HepG2 (cell line): ENCODE measurements around the gene HYOU1. TPM values are rescaled to one million over a fixed set of nuclear protein-coding genes. Genes with fewer than 3 reads are reported as not detected.

Source experiments
- AGO1 ChIP-seq: fragments of 200-400 bp; formaldehyde crosslinking; IDR thresholded peaks from 2 replicates; pipeline ENCODE4 v1.6.1; 2017; ENCODE audit warnings: mild to moderate bottlenecking, low read depth, low read length, moderate library complexity; ENCODE audit not compliant: poor library complexity, severe bottlenecking
- HNRNPK ChIP-seq: fragments of 200-400 bp; formaldehyde crosslinking; IDR thresholded peaks from 2 replicates; pipeline ENCODE4 v1.6.1; 2018; ENCODE audit warnings: low read length, low read depth, moderate library complexity, mild to moderate bottlenecking; ENCODE audit not compliant: poor library complexity, severe bottlenecking
- NR2C2 ChIP-seq: sonication (generic); formaldehyde crosslinking; IDR thresholded peaks from 2 replicates; pipeline ENCODE4 v1.4.0; 2020; ENCODE audit warnings: missing genetic modification reagents, mild to moderate bottlenecking, moderate library complexity, borderline replicate concordance
- RBM22 ChIP-seq: fragments of 200-400 bp; formaldehyde crosslinking; optimal IDR thresholded peaks from 2 replicates; pipeline ENCODE3; 2017; ENCODE audit warnings: mild to moderate bottlenecking, low read length, moderate library complexity
- REPIN1 ChIP-seq: sonication (generic); formaldehyde crosslinking; IDR thresholded peaks from 2 replicates; pipeline ENCODE4 v1.8.0; 2022; ENCODE audit warnings: missing genetic modification reagents, low read depth, mild to moderate bottlenecking, borderline replicate concordance
- ZNF160 ChIP-seq: sonication (generic); formaldehyde crosslinking; IDR thresholded peaks from 2 replicates; pipeline ENCODE4 v1.8.0; 2022; ENCODE audit warnings: mild to moderate bottlenecking, inconsistent platforms, missing genetic modification reagents
- ZNF253 ChIP-seq: sonication (generic); formaldehyde crosslinking; IDR thresholded peaks from 2 replicates; pipeline ENCODE4 v1.8.0; 2022; ENCODE audit warnings: mild to moderate bottlenecking, missing genetic modification reagents, borderline replicate concordance
- ZNF33A ChIP-seq: sonication (generic); formaldehyde crosslinking; IDR thresholded peaks from 2 replicates; pipeline ENCODE4 v1.5.1; 2020; ENCODE audit warnings: missing genetic modification reagents, mild to moderate bottlenecking, moderate library complexity, borderline replicate concordance
- ZNF652 ChIP-seq: IDR thresholded peaks from 2 replicates; pipeline ENCODE4 v1.6.1; 2016; ENCODE audit warnings: low read depth, borderline replicate concordance
- ZSCAN21 ChIP-seq: sonication (generic); formaldehyde crosslinking; IDR thresholded peaks from 2 replicates; pipeline ENCODE4 v1.8.0; 2022; ENCODE audit warnings: mild to moderate bottlenecking, missing genetic modification reagents, moderate library complexity, borderline replicate concordance
- ZSCAN30 ChIP-seq: sonication (generic); formaldehyde crosslinking; IDR thresholded peaks from 2 replicates; pipeline ENCODE4 v1.5.0; 2020; ENCODE audit warnings: mild to moderate bottlenecking, missing genetic modification reagents
- polyA plus RNA-seq, 8 experiments: library from polyadenylated mRNA; depleted of rRNA in 3 of 8; stranded (reverse) in 7 of 8; unstranded in 1 of 8; fragments of >200 nt; fragmentation: Illumina TruSeq in 4 of 8; extraction: Trizol in 4 of 8; gene quantifications; 2 replicates each; pipeline versions ENCODE4 v1.2.1 to v1.2.3, GENCODE V29; 2011 to 2016; ENCODE audit warnings: low read depth in 4 of 8, missing spikeins in 1 of 8, mixed read lengths in 1 of 8; ENCODE audit not compliant: insufficient read depth in 1 of 8
- total RNA-seq, 5 experiments: library from RNA; depleted of rRNA; stranded (reverse); fragments of >200 nt; fragmentation: Illumina TruSeq; extraction: Trizol; gene quantifications; 2 replicates each; pipeline ENCODE4 v1.2.3, GENCODE V29; 2016; ENCODE audit warnings: low read depth in 1 of 5
- TF ChIP-seq, protein P1 (sequence below): sonication (generic); formaldehyde crosslinking; IDR thresholded peaks from 2 replicates; pipeline ENCODE4 v1.4.0; 2020; ENCODE audit warnings: missing genetic modification reagents
- TF ChIP-seq, protein P2 (sequence below): IDR thresholded peaks from 2 replicates; pipeline ENCODE4 v1.6.1; 2016; ENCODE audit warnings: low read depth, control low read depth
- TF ChIP-seq, protein P3 (sequence below): sonication (generic); formaldehyde crosslinking; IDR thresholded peaks from 2 replicates; pipeline ENCODE4 v1.5.1; 2020; ENCODE audit warnings: mild to moderate bottlenecking, moderate library complexity, missing genetic modification reagents
- TF ChIP-seq, protein P4 (sequence below): sonication (generic); formaldehyde crosslinking; IDR thresholded peaks from 2 replicates; pipeline ENCODE4 v1.4.0; 2020; ENCODE audit warnings: missing genetic modification reagents
- TF ChIP-seq, protein P5 (sequence below): sonication (generic); formaldehyde crosslinking; IDR thresholded peaks from 2 replicates; pipeline ENCODE4 v1.4.0; 2020; ENCODE audit warnings: mild to moderate bottlenecking, missing genetic modification reagents, borderline replicate concordance

The HYOU1 gene
- total and polyA plus RNA-seq, 2 of the 13 experiments (the other 11 are each of a cell fraction or from before 2014, with no cell fraction given): 127 to 155 TPM

DNA sequence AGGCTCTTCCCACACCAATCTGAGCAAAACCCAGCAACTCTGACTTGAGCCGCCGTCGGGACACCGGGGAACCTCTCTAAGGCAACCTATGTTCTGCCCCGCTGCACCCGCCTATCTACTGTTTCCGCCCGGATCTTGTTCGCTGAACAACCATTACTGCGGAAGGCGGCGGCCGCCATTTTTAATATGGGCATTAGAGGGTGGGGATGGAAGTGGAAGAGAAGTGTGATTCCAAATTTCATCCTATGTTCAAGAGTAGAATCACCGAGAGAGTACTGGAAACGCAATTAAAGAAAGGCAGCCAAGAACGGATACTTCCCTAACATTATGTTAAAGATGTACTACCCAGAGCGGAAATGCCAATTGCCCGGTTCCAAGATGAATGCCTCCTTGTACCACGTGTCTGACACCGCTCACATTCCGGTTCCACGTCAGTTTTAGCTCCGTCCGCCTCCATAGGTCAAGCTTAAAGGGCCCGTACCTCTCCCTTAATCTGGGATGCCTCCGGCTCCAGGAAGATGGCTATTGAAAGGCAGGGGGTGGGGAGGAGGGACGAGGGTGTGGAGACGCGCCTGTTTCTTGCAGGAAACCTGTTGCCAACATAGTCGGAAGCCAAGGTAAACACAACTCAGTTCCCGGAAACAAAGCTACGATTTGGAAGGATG, 44.9 kb upstream of the HYOU1 start, which contains the start of gene DPAGT1 (continued):
- TF ChIP-seq HNRNPK (peak; percentile 31), ZNF33A (CRISPR knock-in tag) (no peak), ZNF253 (CRISPR knock-in tag) (no peak), RBM22 (no peak), AGO1 (no peak), ZNF160 (CRISPR knock-in tag) (no peak; the same call in 1 of the 2 replicates), ZSCAN30 (CRISPR knock-in tag) (no peak), ZSCAN21 (CRISPR knock-in tag) (peak; percentile 71), REPIN1 (CRISPR knock-in tag) (peak; percentile 45), ZNF652 (CRISPR knock-in tag) (peak; percentile 8; the same call in 1 of the 2 replicates), NR2C2 (CRISPR knock-in tag) (peak; percentile 93)
- TF ChIP-seq, protein P1, sequence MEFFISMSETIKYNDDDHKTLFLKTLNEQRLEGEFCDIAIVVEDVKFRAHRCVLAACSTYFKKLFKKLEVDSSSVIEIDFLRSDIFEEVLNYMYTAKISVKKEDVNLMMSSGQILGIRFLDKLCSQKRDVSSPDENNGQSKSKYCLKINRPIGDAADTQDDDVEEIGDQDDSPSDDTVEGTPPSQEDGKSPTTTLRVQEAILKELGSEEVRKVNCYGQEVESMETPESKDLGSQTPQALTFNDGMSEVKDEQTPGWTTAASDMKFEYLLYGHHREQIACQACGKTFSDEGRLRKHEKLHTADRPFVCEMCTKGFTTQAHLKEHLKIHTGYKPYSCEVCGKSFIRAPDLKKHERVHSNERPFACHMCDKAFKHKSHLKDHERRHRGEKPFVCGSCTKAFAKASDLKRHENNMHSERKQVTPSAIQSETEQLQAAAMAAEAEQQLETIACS (CRISPR knock-in tag): no peak
- TF ChIP-seq, protein P2, sequence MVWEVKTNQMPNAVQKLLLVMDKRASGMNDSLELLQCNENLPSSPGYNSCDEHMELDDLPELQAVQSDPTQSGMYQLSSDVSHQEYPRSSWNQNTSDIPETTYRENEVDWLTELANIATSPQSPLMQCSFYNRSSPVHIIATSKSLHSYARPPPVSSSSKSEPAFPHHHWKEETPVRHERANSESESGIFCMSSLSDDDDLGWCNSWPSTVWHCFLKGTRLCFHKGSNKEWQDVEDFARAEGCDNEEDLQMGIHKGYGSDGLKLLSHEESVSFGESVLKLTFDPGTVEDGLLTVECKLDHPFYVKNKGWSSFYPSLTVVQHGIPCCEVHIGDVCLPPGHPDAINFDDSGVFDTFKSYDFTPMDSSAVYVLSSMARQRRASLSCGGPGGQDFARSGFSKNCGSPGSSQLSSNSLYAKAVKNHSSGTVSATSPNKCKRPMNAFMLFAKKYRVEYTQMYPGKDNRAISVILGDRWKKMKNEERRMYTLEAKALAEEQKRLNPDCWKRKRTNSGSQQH (CRISPR knock-in tag): peak; percentile 86
- TF ChIP-seq, protein P3, sequence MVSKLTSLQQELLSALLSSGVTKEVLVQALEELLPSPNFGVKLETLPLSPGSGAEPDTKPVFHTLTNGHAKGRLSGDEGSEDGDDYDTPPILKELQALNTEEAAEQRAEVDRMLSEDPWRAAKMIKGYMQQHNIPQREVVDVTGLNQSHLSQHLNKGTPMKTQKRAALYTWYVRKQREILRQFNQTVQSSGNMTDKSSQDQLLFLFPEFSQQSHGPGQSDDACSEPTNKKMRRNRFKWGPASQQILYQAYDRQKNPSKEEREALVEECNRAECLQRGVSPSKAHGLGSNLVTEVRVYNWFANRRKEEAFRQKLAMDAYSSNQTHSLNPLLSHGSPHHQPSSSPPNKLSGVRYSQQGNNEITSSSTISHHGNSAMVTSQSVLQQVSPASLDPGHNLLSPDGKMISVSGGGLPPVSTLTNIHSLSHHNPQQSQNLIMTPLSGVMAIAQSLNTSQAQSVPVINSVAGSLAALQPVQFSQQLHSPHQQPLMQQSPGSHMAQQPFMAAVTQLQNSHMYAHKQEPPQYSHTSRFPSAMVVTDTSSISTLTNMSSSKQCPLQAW (CRISPR knock-in tag): peak; percentile 8; the same call in 1 of the 2 replicates
- TF ChIP-seq, protein P4, sequence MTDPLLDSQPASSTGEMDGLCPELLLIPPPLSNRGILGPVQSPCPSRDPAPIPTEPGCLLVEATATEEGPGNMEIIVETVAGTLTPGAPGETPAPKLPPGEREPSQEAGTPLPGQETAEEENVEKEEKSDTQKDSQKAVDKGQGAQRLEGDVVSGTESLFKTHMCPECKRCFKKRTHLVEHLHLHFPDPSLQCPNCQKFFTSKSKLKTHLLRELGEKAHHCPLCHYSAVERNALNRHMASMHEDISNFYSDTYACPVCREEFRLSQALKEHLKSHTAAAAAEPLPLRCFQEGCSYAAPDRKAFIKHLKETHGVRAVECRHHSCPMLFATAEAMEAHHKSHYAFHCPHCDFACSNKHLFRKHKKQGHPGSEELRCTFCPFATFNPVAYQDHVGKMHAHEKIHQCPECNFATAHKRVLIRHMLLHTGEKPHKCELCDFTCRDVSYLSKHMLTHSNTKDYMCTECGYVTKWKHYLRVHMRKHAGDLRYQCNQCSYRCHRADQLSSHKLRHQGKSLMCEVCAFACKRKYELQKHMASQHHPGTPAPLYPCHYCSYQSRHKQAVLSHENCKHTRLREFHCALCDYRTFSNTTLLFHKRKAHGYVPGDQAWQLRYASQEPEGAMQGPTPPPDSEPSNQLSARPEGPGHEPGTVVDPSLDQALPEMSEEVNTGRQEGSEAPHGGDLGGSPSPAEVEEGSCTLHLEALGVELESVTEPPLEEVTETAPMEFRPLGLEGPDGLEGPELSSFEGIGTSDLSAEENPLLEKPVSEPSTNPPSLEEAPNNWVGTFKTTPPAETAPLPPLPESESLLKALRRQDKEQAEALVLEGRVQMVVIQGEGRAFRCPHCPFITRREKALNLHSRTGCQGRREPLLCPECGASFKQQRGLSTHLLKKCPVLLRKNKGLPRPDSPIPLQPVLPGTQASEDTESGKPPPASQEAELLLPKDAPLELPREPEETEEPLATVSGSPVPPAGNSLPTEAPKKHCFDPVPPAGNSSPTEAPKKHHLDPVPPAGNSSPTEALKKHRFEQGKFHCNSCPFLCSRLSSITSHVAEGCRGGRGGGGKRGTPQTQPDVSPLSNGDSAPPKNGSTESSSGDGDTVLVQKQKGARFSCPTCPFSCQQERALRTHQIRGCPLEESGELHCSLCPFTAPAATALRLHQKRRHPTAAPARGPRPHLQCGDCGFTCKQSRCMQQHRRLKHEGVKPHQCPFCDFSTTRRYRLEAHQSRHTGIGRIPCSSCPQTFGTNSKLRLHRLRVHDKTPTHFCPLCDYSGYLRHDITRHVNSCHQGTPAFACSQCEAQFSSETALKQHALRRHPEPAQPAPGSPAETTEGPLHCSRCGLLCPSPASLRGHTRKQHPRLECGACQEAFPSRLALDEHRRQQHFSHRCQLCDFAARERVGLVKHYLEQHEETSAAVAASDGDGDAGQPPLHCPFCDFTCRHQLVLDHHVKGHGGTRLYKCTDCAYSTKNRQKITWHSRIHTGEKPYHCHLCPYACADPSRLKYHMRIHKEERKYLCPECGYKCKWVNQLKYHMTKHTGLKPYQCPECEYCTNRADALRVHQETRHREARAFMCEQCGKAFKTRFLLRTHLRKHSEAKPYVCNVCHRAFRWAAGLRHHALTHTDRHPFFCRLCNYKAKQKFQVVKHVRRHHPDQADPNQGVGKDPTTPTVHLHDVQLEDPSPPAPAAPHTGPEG (CRISPR knock-in tag): 0 out of 2 replicates have a peak, but pooled peaks have one; percentile 29
- TF ChIP-seq, protein P5, sequence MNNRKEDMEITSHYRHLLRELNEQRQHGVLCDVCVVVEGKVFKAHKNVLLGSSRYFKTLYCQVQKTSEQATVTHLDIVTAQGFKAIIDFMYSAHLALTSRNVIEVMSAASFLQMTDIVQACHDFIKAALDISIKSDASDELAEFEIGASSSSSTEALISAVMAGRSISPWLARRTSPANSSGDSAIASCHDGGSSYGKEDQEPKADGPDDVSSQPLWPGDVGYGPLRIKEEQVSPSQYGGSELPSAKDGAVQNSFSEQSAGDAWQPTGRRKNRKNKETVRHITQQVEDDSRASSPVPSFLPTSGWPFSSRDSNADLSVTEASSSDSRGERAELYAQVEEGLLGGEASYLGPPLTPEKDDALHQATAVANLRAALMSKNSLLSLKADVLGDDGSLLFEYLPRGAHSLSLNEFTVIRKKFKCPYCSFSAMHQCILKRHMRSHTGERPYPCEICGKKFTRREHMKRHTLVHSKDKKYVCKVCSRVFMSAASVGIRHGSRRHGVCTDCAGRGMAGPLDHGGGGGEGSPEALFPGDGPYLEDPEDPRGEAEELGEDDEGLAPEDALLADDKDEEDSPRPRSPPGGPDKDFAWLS (CRISPR knock-in tag): no peak
